ENCODE results near the gene PTGES. TPM values are rescaled to one million over a fixed set of nuclear protein-coding genes. Genes with fewer than 3 reads are reported as not detected.

Gene PTGES
- total RNA-seq, 1 experiment from 2014 or later: 2.4 TPM

GRCh38 chr9:129794549-129794948 is 41.7 kb upstream of the PTGES start:
- no peak for TF ChIP-seq CTCF (conservative IDR thresholded peaks at IDR 0.05)
- H2AK5ac ChIP-seq (ENCODE audit: insufficient read length, low read length): no peak overlapping the region
- H4K8ac ChIP-seq (replicated peaks; ENCODE audit: insufficient read length, low read depth, low read length): no peak overlapping the region
- H2BK12ac ChIP-seq (ENCODE audit: insufficient read length, low read depth, low read length): no peak overlapping the region
- H3K4ac ChIP-seq (ENCODE audit: low read depth, low read length): no peak overlapping the region
- H3K27ac ChIP-seq (ENCODE audit: insufficient read length, low read depth, low read length): no peak overlapping the region
- H3K4me2 ChIP-seq (ENCODE audit: insufficient read depth, insufficient read length, low read length): no peak overlapping the region
- H2BK15ac ChIP-seq (ENCODE audit: low read depth, low read length): no peak overlapping the region
- H3T11ph ChIP-seq (ENCODE audit: low read length): no peak overlapping the region
- no peaks in the 10 kb centered on the region for H3K23me2 ChIP-seq (ENCODE audit: insufficient read length, low read depth, low read length, poor library complexity, severe bottlenecking)
- H3K4me3 Mint-ChIP-seq: no peak overlapping the region; a peak in 1 of 5 replicates
- H3K23ac ChIP-seq (ENCODE audit: insufficient read length, low read depth, low read length): no peak overlapping the region
- no peak overlapping the region for H2AFZ ChIP-seq (ENCODE audit: low read length)
- H3K9me3 ChIP-seq (ENCODE audit: control insufficient read depth, low read depth, low read length): no peaks in the 10 kb centered on the region
- no peak overlapping the region for H4K91ac ChIP-seq (ENCODE audit: insufficient read length, low read depth, low read length)
- DNase-seq: no peak
- H3K4me1 Mint-ChIP-seq: no peaks in the 10 kb centered on the region
- peaks cover 0 to 3% of the 10 kb centered on the region in 2 experiments; a peak in 1 of 5 replicates for H3K9me3 Mint-ChIP-seq
- H3K27me3 ChIP-seq (ENCODE audit: insufficient read depth, low read length): no peaks in the 10 kb centered on the region
- H4K5ac ChIP-seq (ENCODE audit: insufficient read length, low read depth, low read length): no peak overlapping the region
- H3K18ac ChIP-seq (ENCODE audit: insufficient read length, low read depth, low read length): no peak overlapping the region
- no peak overlapping the region for H3K56ac ChIP-seq (ENCODE audit: insufficient read length, low read depth, low read length)
- H3K79me2 ChIP-seq (ENCODE audit: insufficient read depth, low read length): no peaks in the 10 kb centered on the region
- H2BK20ac ChIP-seq (ENCODE audit: low read depth, low read length, poor library complexity, severe bottlenecking): no peak overlapping the region
- H3K9ac ChIP-seq (ENCODE audit: extremely low read depth, insufficient read length, low read length): no peak overlapping the region
- no peak overlapping the region for H2BK120ac ChIP-seq (ENCODE audit: low read depth, low read length, poor library complexity, severe bottlenecking)
- no peaks in the 10 kb centered on the region for H3K4me1 ChIP-seq (ENCODE audit: insufficient read depth, low read length)
- no peak overlapping the region for H3K14ac ChIP-seq (ENCODE audit: insufficient read depth, low read length)
- peaks cover 14% of the 10 kb centered on the region for H3K27me3 Mint-ChIP-seq (ENCODE audit: low read depth)
- H4K20me1 ChIP-seq (ENCODE audit: control insufficient read depth, insufficient read depth, insufficient read length): no peaks in the 10 kb centered on the region
- no peaks in the 10 kb centered on the region for H3K36me3 Mint-ChIP-seq (ENCODE audit: insufficient read depth in 1 of 3, low read depth in 3 of 3)
- no CpG with 5 or more reads among the region's 8 CpGs for WGBS (ENCODE audit: extremely low coverage, insufficient read length, low lambda C conversion rate)
- no peaks in the 10 kb centered on the region for H3K79me1 ChIP-seq (ENCODE audit: insufficient read depth, low read depth, low read length, poor library complexity, severe bottlenecking)
- no peak overlapping the region for H3K27ac Mint-ChIP-seq
- no peak overlapping the region for H2BK5ac ChIP-seq (ENCODE audit: insufficient read length, low read length)

All from H9 (cell line).